ENCODE results near the gene IQUB. TPM values are rescaled to one million over a fixed set of nuclear protein-coding genes. Genes with fewer than 3 reads are reported as not detected.

The IQUB gene
- total RNA-seq, 1 experiment from 2014 or later, result 0.77 TPM

- Mint-ChIP-seq H3K9me3 (peaks cover 13% of the 10 kb centered on the region), H3K4me3 (no peak overlapping the region), H3K27me3 (ENCODE audit: low read depth) (peaks cover 4% of the 10 kb centered on the region; the same call in 1 of the 2 replicates), H3K27ac (no peak overlapping the region), H3K36me3 (peaks cover 10% of the 10 kb centered on the region), H3K4me1 (no peaks in the 10 kb centered on the region)
- POLR2A ChIA-PET, result no interaction called here
- DNase-seq (ENCODE audit: low spot score) (no peak), ATAC-seq (no peak)
- CTCF ChIA-PET, result no interaction called here
- TF ChIP-seq CREB1 (CRISPR knock-in tag; IDR thresholded peaks at IDR 0.05), result no peak
- TF ChIP-seq ETV6 (CRISPR knock-in tag; IDR thresholded peaks at IDR 0.05), result no peak
- no peak for TF ChIP-seq ATF1 (CRISPR knock-in tag; IDR thresholded peaks at IDR 0.05)
- no peak for TF ChIP-seq ZNF281 (CRISPR knock-in tag; IDR thresholded peaks at IDR 0.05)
- no peak for TF ChIP-seq SOX15 (CRISPR knock-in tag; IDR thresholded peaks at IDR 0.05)
- TF ChIP-seq MLX (CRISPR knock-in tag; IDR thresholded peaks at IDR 0.05), result no peak
Measured at GRCh38 chr7:123455965-123456470, 78.4 kb downstream of the IQUB start.

GRCh38 chr7:123440101-123440548, 94.3 kb downstream of the IQUB start:
- TF ChIP-seq JUN (CRISPR knock-in tag; IDR thresholded peaks at IDR 0.05) (no peak), TEAD1 (CRISPR knock-in tag; IDR thresholded peaks at IDR 0.05) (peak; percentile 97), SMAD3 (CRISPR knock-in tag; IDR thresholded peaks at IDR 0.05; ENCODE audit: borderline replicate concordance) (peak; percentile 37; the same call in 1 of the 2 replicates), TEAD4 (CRISPR knock-in tag; IDR thresholded peaks at IDR 0.05) (peak; percentile 76; the same call in 1 of the 2 replicates)
- peak overlapping the region; percentile 67 for H3K27ac Mint-ChIP-seq
- no peaks in the 10 kb centered on the region for H3K36me3 Mint-ChIP-seq
- DNase-seq (ENCODE audit: low spot score) (peak; percentile 54), ATAC-seq (peak; percentile 93)
- H3K27me3 Mint-ChIP-seq (ENCODE audit: low read depth), result no peaks in the 10 kb centered on the region
- ChIA-PET POLR2A (no interaction called here), CTCF (interaction anchor here (1.0 to 1.3 kb wide), 2 partner anchors 54 to 73 kb away, joined by 3 to 6 read pairs; no protein-coding TSS in a partner anchor)
- H3K4me3 Mint-ChIP-seq, result no peak overlapping the region
- H3K9me3 Mint-ChIP-seq, result peaks cover 16% of the 10 kb centered on the region
- H3K4me1 Mint-ChIP-seq, result peaks cover 24% of the 10 kb centered on the region

GRCh38 chr7:123439191-123439590, 95.2 kb downstream of the IQUB start:
- H3K27ac Mint-ChIP-seq, result peak overlapping the region; percentile 73; the same call in 1 of the 2 replicates
- ChIA-PET POLR2A (no interaction called here), CTCF (interaction anchor here (0.8 to 1.3 kb wide), 2 partner anchors 17 to 55 kb away, joined by 3 to 6 read pairs; no protein-coding TSS in a partner anchor)
- peaks cover 24% of the 10 kb centered on the region for H3K4me1 Mint-ChIP-seq
- no peaks in the 10 kb centered on the region for H3K27me3 Mint-ChIP-seq (ENCODE audit: low read depth)
- ATAC-seq (no peak), DNase-seq (ENCODE audit: low spot score) (no peak)
- no peaks in the 10 kb centered on the region for H3K36me3 Mint-ChIP-seq
- peaks cover 11% of the 10 kb centered on the region; the same call in 1 of the 2 replicates for H3K9me3 Mint-ChIP-seq
- H3K4me3 Mint-ChIP-seq, result no peak overlapping the region
- TF ChIP-seq AFF4 (CRISPR knock-in tag; IDR thresholded peaks at IDR 0.05; ENCODE audit: borderline replicate concordance) (no peak), PRDM15 (CRISPR knock-in tag; IDR thresholded peaks at IDR 0.05) (no peak), ATF6 (CRISPR knock-in tag; IDR thresholded peaks at IDR 0.05) (no peak), ERG (CRISPR knock-in tag; IDR thresholded peaks at IDR 0.05) (no peak), SP1 (CRISPR knock-in tag; conservative IDR thresholded peaks at IDR 0.05) (no peak)
